Sciatic nerve (tissue), 2 donors: ENCODE data around the gene CFAP119. TPM values are rescaled to one million over a fixed set of nuclear protein-coding genes. Genes with fewer than 3 reads are reported as not detected.

Experiments
- ATAC-seq: fragments of 200-7000 bp; cut with Tn5 transposase; one replicate; pipeline ENCODE4 v1.9.1; 2020; ENCODE audit warnings: mild to moderate bottlenecking, moderate library complexity
- DNase-seq: peaks from one replicate; pipeline ENCODE4 v3.0.0-alpha.2; 2020; ENCODE audit warnings: low spot score
- intact Hi-C: fragments of 100-400 bp; cut with DNase I; formaldehyde crosslinking; loops from one replicate; pipeline ENCODE4 v1.14.2; 2022
- total RNA-seq: library from RNA; stranded (reverse); fragmentation: NEBNext Ultra II Directional; extraction: Animal tissue kit (Norgen Biotek cat#: 25700); gene quantifications from one replicate; pipeline ENCODE4 v1.2.1, GENCODE V29; 2021
- donor health status: DM: no; HTN: no; CAD: no.
- donor health status: DM: no; HTN: no; CAD: no.

Gene CFAP119
- total RNA-seq, 1 donor from 2014 or later = 5.5 TPM

DNA sequence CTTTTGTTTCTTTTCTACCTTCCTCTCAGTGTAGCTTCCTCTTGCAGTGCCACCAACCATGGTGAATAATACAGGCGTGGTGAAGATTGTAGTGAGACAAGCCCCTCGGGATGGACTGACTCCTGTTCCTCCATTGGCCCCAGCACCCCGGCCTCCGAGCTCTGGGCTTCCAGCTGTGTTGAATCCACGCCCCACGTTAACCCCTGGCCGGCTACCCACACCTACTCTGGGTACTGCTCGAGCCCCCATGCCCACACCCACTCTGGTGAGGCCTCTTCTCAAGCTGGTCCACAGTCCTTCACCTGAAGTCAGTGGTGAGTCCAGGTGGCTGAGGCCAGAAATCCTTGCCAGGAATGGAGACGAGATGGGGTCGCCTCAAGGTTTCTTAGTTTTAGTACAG, 38.9 kb downstream of the CFAP119 start:
- ATAC-seq = no peak
- no peak for DNase-seq
- intact Hi-C loops = no loop called here

DNA sequence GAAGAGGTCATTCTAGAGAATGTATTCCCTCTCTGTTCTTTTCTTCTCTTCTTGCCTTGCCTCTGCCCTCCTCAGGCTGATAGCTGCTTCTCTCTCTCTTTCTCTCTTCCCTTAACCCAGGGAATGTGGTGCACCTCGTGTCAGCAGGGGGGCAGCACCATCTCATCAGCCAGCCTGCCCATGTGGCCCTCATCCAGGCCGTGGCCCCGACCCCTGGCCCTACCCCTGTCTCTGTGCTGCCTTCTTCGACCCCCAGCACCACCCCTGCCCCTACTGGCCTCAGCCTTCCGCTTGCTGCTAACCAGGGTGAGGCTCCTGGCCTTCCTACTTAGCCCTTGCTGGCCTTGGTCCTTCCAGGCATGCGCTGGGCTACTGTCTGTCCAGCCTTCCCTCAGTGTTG, 39.4 kb downstream of the CFAP119 start:
- ATAC-seq = peak; percentile 23
- DNase-seq = no peak
- intact Hi-C loops = no loop called here

- intact Hi-C loops = no loop called here
- ATAC-seq (no peak), DNase-seq (no peak)
Observed at GRCh38 chr16:30721606-30722005, 40.3 kb downstream of the CFAP119 start.

- no peak for DNase-seq
- no peak for ATAC-seq
- intact Hi-C loops = no loop called here
Observed at GRCh38 chr16:30721167-30721566, 40.7 kb downstream of the CFAP119 start.

- intact Hi-C loops = no loop called here
- ATAC-seq (no peak), DNase-seq (no peak)
Observed at GRCh38 chr16:30720694-30721093, 41.2 kb downstream of the CFAP119 start.

GRCh38 chr16:30720086-30720485, 41.8 kb downstream of the CFAP119 start:
- DNase-seq = no peak
- intact Hi-C loops = no loop called here
- ATAC-seq = no peak

GRCh38 chr16:30715750-30716445, 46.0 kb downstream of the CFAP119 start:
- ATAC-seq (peak; percentile 34), DNase-seq (no peak)
- intact Hi-C loops = loop anchor here (10.0 kb wide), 1 partner anchor 89 kb away; no protein-coding TSS in a partner anchor

DNA sequence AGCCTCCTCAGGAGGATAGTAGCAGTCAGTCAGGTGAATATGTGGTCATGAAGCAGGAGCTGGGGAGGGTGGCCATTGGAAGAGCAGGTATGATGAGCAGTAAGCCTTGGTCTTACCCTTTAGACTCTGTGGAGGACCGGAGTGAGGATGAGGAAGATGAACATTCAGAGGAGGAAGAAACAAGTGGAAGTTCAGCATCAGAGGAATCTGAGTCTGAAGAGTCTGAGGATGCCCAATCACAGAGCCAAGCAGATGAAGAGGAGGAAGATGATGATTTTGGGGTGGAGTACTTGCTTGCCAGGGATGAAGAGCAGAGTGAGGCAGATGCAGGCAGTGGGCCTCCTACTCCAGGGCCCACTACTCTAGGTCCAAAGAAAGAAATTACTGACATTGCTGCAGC, 50.1 kb downstream of the CFAP119 start:
- ATAC-seq (no peak), DNase-seq (no peak)
- intact Hi-C loops = loop anchor here (10.0 kb wide), 1 partner anchor 93 kb away; no protein-coding TSS in a partner anchor

DNA sequence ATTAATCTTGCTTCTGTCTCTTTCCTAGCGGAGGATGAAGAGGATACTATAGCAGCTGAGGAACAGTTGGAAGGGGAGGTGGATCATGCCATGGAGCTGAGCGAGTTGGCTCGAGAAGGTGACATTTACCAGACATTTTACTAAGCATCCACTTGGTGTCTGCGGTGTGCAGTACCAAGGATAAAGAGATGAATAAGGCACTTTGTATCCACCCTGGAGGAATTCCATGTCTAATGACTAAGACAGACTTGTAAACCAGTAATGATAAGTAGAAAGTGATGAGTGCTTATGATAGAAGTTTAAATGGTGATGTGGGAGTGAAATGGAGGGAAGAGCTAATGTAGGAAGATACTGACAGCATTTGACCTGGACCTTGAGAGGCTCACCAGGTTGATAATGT, 50.9 kb downstream of the CFAP119 start:
- intact Hi-C loops = loop anchor here (10.0 kb wide), 1 partner anchor 94 kb away; no protein-coding TSS in a partner anchor
- ATAC-seq = no peak
- no peak for DNase-seq

Other genes with a start within 250 kb of the CFAP119 start
- 30.3 TPM for gene ZNF768, start 235.5 kb downstream of the CFAP119 start, total RNA-seq
- 12.7 TPM for gene ZNF747, start 227.2 kb downstream of the CFAP119 start, total RNA-seq
- 9.5 TPM for gene ZNF764, start 203.7 kb downstream of the CFAP119 start, total RNA-seq
- gene ZNF688, start 190.3 kb downstream of the CFAP119 start, total RNA-seq = 13.6 TPM
- 26.3 TPM for gene ZNF785, start 176.4 kb downstream of the CFAP119 start, total RNA-seq
- 7.1 TPM for gene ZNF689, start 151.7 kb downstream of the CFAP119 start, total RNA-seq
- 45.7 TPM for gene PRR14, start 111.1 kb downstream of the CFAP119 start, total RNA-seq
- 57.1 TPM for gene FBRS, start 103.6 kb downstream of the CFAP119 start, total RNA-seq
- 59.3 TPM for gene SRCAP, start 62.9 kb downstream of the CFAP119 start, total RNA-seq
- 21.3 TPM for gene PHKG2, start 13.6 kb downstream of the CFAP119 start, total RNA-seq
- gene RNF40, start 260 bp upstream of the CFAP119 start, total RNA-seq = 92.9 TPM
- 14.0 TPM for gene ZNF629, start 25.1 kb upstream of the CFAP119 start, total RNA-seq
- gene BCL7C, start 132.0 kb upstream of the CFAP119 start, total RNA-seq = 36.6 TPM
- 13.3 TPM for gene CTF1, start 134.6 kb upstream of the CFAP119 start, total RNA-seq
- 13.1 TPM for gene FBXL19, start 161.5 kb upstream of the CFAP119 start, total RNA-seq
- gene ORAI3, start 187.0 kb upstream of the CFAP119 start, total RNA-seq = 21.8 TPM
- gene SETD1A, start 195.7 kb upstream of the CFAP119 start, total RNA-seq = 17.8 TPM
- gene HSD3B7, start 223.1 kb upstream of the CFAP119 start, total RNA-seq = 16.3 TPM
- 2.1 TPM for gene STX1B, start 248.6 kb upstream of the CFAP119 start, total RNA-seq